Anterior cingulate cortex (tissue), 58 donors: Measurements from ENCODE around the gene MAP2K7.
"Not testable (repeated sequence)": the region's sequence is repeated elsewhere in the genome, so short reads cannot be mapped to it uniquely, and the experiment has no call there.

Source experiments
- DNase-seq, 58 donors: peaks; one replicate each; lab custom pipeline; 2025; lab: John Stamatoyannopoulos, UW

MAP2K7 gene

DNA sequence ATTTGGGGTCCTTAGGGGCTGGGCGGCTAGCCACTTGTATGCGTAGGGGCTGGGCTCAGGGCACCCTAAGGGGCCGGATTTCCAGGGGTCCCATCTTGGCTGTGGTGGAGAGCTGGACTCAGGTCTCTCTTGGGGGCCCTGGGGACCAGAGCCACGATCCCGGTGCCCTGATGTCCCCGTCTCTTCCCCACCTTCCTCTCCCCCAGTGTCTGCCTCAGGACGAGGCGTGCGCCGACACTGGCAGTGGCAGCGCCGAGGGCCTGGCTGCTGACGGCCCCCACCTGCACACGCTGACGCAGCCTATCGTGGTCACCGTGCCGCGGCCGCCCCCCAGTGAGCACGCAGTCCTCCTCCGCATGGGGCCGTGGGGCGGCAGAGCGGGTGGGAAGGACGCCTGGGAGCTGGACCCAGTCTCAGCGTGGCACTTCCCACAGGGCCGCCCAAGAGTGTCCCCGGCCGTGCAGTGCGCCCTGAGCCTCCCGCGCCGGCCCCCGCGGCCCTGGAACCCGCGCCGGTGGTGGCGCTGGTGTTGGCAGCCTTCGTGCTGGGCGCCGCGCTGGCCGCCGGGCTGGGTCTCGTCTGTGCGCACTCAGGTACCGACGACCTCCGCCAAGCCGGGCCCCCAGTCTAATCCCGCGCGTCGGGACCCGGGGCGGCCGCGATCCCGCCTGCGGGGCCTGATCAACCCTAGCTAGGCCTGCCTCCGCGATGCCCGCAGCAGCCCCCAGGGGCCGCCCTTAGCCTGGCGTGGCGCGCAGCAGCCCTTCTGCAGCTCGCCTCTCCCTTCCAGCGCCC, 13.8 kb downstream of the MAP2K7 start:
- DNase-seq = peak in 27 of 58 donors; percentile 14 to 74 (median 35)

DNA sequence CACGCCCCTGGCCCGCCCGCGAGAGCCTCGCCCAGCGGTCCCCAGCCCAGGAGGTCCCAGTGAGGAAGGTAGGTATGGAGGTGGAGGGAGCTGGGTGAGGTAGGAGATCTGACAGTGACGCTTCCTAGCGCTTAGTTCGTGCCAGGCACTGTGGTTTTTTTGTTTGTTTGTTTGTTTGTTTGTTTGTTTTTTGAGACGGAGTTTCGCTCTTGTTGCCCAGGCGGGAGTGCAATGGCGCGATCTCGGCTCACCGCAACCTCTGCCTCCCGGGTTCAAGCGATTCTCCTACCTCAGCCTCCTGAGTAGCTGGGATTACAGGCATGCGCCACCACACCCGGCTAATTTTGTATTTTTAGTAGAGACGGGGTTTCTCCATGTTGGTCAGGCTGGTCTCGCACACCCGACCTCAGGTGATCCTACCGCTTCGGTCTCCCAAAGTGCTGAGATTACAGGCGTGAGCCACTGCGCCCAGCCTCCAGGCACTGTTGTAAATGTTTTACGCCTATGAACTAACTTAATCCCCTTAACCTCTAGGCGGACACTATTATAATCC, 14.5 kb downstream of the MAP2K7 start:
- DNase-seq = not testable (repeated sequence)

DNA sequence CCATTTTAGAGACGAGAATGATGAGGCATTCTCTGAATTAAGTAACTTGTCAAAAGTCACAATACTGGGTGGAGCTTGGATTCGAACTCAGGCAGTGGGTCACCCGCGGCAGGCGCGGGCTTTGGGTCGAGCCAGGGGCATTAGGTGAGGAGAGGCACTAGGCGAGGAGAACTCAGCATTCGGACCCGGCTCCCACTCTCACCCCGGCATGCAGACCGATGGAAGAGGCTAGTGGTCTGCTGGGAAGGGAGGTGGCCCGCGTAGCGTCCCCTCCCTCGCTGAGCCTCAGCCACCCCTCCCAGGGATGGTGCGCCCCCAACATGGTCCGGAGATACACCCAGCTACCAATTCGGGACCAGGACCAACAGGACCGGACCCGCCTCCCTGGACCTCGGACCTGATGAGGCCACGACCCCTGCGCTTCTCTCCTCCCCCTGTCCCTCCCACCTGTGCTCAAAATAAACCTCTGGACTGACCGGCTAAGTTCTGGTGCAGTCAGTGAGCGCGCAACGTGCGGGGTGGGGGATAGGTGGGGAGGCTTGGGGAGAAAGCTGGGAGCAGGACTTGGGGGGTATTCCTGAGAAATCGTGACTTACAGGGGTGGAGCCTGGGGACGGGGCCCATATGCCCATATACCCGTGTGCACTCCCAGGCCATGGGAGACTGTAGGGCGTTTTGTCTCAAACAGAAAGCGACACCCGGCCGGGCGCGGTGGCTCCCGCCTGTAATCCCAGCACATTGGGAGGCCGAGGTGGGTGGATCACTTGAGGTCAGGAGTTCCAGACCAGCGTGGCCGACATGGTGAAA, 15.1 kb downstream of the MAP2K7 start:
- peak in 1 of 58 donors; percentile 4 for DNase-seq

DNA sequence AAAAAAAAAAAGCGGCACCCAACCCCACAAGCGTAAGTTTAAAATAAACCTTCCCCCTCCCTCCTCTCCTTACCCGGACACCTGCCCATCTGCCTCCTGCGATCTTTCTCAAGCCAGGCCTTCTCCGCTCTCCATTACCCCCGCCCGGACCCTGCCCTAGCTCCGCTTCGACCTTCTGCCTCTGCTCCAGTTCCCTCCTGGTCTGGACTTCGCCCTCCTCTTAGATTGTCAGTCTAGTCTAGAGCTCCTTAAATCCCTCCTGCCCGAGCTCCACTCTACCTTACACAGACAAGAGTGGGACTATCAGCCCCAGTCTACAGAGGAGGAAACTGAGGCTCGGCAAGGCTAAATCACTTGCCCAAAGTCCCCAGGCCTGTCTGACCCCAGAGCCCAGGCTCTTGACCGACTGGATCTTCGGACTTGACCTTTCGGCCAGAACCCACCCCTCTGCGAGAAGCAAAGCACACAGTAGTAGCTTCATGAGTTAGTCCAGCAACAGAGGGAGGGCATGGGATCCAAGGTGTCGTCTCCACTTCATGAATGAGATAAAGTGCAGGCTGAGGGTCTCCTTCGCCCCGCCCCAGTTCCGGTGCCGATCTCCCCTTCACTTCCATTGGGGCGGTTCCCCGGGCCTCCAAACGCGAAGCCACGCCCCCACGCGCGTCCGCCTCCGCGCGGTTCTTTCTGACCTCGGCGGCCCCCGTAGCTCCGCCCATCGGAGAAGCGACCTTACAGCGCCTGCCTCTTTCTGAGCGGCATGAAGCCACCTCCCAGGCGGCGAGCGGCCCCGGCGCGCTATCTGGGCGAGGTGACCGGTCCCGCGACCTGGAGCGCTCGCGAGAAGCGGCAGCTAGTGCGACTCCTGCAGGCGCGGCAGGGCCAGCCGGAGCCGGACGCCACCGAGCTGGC, 16.2 kb downstream of the MAP2K7 start, which contains the start of gene SNAPC2:
TSS of gene SNAPC2 (plus strand) at position 729 of the 909 bp plus-strand sequence. CDS start at position 758, 29 bp downstream.
- DNase-seq = peak; percentile 65 to 97 (median 92)

DNA sequence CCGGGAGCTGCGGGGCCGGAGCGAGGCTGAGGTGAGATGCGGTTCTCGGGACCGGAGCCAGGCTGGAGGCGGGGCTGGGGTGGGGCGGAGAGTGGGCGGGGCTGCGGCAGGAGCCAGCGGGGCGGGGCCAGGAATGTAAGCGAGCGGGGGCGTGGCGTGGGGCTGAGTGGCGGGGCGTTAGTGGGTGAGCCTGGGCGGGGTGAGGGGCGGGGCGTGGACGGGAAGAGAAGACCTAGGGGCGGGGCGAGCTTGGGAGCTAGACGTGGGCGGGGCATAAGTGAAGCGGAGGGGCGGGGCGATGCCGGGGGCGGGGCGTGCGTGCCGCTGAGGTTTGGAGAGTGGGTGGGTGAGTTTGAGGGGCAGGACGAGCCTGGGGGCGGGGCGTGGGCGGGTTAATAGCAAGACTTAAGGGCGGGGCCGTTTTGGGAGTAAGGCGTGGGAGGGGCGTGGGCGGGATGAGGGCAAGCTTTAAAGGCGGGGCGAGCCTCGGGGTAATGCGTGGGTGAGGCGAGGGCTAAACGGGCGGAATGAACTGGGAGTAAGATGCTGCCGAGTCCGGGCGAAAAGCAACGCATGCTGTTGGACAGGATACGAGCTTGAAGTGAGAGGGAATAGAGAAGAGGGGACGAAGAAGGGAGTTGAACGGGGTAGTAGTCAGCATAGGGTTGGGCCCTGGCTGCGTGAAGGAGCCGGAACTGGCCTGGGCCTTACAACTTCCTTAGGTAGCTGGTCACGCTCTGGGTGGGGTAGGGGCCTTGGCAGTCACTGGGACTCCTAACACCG, 17.0 kb downstream of the MAP2K7 start:
- peak; percentile 70 to 100 (median 97) for DNase-seq

DNA sequence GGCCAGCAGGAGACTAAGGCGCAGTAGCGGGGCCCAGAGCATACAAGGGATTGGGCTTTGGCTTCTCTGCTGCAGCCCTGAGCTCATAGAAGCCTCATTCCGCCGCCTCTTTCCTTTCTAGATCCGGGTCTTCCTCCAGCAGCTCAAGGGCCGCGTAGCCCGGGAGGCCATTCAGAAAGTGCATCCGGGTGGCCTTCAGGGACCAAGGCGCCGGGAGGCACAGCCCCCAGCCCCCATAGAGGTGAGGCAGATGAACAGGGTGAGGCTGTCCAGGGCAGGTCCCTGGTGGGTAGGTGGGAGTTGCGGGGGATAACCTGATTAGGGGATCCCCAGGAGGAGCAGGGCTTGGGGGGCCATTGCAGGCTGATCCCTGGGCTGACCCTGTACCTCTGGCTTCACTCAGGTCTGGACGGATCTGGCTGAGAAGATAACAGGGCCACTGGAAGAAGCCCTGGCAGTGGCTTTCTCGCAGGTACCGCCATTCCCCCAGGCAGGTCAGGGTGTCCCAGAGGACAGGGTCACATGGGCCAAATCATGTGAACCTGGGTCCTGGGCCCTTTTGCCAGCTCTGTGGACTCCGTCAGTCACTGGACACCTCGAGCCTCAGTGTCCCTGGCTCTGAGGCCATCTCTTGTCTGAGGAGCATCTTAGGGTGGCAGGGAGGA, 17.8 kb downstream of the MAP2K7 start:
- DNase-seq = peak in 3 of 58 donors; percentile 44 to 58 (median 53)

DNA sequence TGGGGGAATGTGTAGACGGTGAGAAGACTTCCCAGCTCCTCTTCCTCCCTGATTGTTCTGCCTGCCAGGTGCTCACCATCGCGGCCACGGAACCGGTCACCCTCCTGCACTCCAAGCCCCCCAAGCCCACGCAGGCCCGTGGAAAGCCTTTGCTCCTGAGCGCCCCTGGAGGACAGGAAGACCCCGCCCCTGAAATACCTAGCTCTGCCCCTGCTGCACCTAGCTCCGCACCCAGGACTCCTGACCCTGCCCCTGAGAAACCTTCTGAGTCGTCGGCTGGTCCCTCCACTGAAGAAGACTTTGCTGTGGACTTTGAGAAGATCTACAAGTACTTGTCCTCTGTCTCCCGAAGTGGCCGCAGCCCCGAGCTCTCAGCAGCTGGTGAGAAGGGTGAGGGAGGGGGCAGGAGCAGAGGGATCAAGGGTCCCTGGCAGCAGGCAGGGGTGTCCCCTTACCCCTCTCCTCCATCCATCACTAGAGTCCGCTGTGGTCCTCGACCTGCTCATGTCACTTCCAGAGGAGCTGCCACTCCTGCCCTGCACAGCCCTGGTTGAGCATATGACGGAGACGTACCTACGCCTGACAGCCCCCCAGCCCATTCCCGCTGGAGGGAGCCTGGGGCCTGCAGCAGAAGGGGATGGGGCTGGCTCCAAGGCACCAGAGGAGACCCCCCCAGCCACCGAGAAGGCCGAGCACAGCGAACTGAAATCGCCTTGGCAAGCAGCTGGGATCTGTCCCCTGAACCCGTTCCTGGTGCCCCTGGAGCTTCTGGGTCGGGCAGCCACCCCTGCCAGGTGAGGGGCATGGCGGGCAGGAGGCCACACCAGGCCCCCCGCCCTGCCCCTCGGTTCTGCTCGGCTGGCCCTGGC, 18.5 kb downstream of the MAP2K7 start:
- no peak for DNase-seq

DNA sequence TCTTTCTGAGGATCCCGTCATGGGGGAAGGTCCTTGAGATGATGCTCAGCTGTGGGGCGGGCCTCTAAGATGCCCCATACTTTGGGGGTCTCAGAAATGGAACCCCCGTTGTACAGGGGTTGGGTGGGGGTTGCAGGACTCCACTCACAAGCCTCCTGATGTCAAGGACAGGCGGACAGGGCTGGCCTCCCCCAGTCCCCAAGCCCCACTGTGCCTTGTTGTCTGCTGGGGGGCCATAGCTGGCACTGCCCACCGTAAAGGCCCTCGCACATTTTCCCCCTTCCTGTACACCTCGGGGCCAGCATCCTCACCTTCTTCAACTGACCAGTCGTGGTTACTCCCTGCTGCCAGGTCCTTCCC, 19.1 kb downstream of the MAP2K7 start:
- DNase-seq = no peak

DNA sequence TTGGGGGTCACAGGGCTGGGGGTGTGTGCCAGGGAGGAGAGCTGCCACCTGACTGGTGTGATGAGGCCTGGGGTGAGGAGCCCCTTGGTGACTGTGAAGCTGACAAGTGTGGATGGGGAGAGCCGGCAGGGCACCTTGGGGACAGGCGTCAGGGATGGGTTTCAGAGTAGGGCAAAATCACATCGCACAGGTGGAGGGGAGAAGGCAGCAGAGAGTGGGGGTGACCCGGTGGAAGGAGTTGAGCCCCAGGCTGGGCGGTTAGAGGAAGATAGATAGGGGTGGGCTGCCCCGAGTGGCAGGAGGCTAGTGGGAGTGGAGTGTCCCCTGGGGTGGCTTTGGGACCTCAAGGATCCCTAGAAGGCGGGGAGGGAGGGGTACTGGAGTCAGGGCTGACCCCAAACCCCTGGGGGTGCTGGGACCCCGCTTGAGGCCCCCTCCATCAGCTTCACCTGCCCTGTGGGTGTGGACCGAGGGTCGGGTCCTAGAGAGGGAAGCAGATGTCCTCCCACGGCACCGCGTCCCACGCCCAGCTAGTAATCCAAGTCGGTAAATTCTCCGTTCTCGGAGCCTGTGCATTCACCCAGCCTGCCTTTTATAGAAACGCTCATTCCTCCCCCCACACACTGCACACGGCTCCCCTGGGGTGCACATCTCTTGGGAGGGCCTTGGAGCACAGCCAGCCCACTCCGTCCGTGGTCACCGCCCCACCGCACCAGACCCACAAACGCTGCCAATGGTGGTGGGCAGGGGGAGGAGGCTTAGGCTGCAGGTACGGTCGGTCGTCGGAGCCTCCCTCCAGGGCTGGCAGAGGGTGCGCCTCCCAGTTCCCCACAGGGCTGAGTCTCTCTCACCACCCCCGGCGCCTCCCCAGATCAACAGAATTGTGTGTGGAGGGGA, 19.9 kb downstream of the MAP2K7 start:
- peak in 23 of 58 donors; percentile 13 to 79 (median 34) for DNase-seq

DNA sequence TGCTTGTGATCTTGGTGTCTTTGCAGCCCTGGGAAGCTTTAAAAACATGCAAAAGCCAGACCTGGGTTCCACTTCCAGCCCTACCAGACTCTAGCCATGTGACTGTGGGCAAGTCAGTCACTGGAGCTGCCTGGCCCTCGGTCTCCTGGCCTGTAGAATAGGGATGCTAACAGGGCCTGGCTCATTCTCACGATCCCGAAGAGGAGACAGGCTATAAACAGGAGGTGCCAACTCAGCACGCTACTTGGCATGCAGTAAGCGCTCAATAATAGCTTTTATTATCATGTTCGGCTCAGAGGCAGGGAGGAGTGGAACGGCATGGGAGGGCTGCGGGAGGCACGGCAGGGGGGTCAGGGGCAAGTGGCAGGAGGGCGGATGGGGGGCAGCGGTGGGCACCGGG, 20.6 kb downstream of the MAP2K7 start:
- DNase-seq = peak in 3 of 58 donors; percentile 28 to 53 (median 29)

DNA sequence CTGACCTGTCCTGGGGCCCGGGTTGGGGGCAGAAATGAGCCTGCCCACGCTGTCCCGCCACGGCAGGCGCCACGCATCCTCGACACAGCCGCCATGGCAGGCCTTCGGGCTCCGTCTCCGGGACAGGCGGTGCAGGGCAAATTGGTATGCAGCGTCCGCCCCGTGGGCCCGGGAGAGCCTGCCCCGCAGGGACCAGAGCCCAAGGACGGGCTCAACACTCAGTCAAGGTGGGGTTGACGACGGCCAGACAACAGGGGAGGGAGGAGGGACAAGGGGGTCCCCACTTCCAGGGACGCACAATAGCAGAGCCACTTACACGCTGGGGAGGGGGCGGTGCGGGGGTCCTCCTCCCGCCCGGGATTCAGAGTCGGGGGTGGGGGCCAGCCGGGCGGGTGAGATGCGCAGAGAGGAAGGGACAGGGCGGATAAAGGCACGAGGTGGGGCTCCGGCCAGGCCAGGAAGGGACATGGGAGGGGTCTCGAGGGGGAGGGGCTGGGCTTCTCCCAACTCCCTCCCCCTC, 21.0 kb downstream of the MAP2K7 start:
- no peak for DNase-seq

DNA sequence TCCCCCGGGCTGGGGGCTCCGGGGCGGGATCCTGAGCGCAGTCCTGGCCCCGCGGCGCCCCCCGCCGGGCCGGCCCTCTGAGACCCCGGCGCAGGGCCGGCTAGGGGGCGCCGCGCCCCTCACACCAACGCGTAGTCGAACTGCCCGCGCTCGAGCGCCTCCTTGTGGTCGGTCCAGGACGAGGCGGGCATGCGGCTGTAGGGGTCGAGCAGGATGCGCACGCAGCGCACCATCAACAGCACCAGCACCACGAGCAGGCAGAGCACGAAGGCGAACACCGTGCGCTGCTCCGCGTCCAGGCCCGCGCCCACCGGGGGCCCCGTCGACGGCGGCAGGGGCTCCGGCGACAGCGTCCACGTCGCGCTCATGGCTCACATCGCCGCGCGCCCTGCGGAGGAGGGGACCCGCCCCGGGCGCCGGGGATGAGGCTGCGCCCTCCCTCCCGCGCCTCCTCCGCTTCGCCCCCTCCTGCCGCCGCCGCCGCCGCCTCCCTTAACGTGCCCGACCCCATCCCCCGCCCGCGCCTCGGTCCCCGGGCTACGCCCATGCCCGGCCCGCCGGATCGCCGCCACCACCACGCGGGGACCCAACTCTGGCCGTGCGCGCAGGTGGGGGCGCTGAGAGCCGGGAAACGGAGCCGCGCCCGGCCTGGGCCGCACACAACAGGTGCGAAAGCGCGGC, 21.6 kb downstream of the MAP2K7 start:
- DNase-seq = peak in 29 of 58 donors; percentile 8 to 68 (median 33)

DNA sequence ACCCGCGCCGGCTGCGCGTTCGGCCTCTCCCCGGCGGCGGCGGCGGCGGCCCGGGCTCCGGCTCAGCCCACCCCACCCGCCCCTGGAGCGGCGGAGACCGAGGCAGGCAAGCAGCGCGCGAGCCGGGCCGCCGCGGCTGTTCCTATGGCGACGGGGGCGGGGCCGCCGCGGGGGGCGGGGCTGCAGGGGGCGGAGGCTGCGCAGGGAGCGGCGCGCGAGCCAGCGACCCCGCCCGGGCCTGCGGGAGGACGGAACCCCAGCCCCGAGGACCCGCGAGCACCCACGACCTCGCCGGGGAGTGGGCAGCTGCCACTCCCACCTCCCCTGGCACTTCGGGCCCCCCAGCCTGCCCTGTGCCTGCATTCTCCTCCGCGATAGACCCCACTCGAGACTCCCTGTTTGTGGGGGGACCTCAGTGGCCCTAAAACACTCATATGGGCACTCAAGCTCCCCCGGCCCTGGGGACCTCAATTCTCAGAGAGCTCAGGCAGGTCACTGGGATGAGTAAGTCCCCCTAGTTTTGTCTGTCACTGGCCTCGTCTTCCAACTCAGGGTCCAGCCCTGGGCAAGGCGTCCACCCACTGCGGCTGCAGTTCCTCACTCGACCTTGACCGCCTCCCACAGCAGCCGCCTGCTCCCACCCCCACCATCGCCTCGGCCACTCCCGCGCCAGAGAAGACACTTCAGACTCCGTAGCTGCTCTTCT, 22.5 kb downstream of the MAP2K7 start, which contains the start of gene CTXN1:
TSS of gene CTXN1 (minus strand) at position 115 of the 706 bp plus-strand sequence. CDS start 597 bp downstream, outside the sequence.
- DNase-seq = peak in 42 of 58 donors; percentile 6 to 80 (median 45)

DNA sequence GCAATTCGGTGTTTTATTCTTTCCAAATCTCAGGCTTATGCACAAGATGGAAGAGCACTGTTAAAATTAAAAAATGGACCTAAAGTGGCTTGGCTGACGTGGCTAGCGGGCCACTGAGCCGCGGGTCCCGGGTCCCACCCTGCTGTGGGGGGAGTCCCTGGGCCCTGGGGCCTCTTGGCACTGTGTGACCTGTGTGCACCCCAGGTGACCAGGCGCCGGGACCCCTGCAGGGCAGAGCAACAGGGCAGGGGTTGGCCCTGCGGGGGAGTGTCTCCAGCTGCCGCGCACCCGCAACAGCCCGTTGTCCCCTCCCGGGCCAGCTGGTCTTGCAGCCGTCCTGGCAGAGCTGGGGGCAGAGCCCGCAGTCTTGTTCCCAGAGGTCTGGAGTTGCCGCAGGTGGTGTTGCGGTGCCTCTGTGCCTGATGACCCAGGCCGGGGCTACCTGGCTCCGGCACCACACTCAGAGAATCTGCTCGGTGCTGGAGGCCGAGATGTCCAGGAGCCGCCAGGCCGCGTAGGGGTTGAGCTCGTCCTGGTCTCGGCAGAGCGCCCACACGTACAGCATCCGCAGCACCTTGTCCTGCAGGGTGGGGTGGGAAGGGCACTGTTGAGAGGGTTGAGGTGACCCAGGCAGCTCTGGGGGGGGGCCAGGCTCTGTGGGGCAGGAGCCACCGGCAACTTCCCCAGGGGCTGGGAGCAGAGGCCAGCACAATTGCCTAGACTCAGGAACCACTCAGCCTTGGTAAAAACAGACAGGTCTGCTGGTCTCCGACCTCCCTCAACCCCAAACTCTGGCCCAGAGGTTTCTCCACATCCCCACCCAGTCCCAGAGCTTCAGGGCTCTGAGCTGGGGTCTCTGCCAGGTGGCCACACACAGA, 23.3 kb downstream of the MAP2K7 start:
- no peak for DNase-seq
